Ishikawa (cell line): Measurements from ENCODE around the gene GJA4.

ENCODE experiments used
- CEBPB ChIP-seq: IDR thresholded peaks from 2 replicates; pipeline ENCODE4 v1.6.1; 2012
- CREB1 ChIP-seq: IDR thresholded peaks from 2 replicates; pipeline ENCODE4 v1.6.1; 2012; ENCODE audit warnings: low read depth
- EP300 ChIP-seq: IDR thresholded peaks from 2 replicates; pipeline ENCODE4 v1.6.1; 2012; ENCODE audit warnings: borderline replicate concordance
- FOXM1 ChIP-seq: IDR thresholded peaks from 2 replicates; pipeline ENCODE4 v1.6.1; 2012; ENCODE audit warnings: low read depth, borderline replicate concordance
- NFIC ChIP-seq: IDR thresholded peaks from 2 replicates; pipeline ENCODE4 v1.6.1; 2012
- RAD21 ChIP-seq: IDR thresholded peaks from 2 replicates; pipeline ENCODE4 v1.6.1; 2012; ENCODE audit warnings: low read depth
- TAF1 ChIP-seq: IDR thresholded peaks from 2 replicates; pipeline ENCODE4 v1.6.1; 2012; ENCODE audit warnings: low read depth, mild to moderate bottlenecking
- TEAD4 ChIP-seq: IDR thresholded peaks from 2 replicates; pipeline ENCODE4 v1.6.1; 2012
- YY1 ChIP-seq: IDR thresholded peaks from 2 replicates; pipeline ENCODE4 v1.6.1; 2012; ENCODE audit warnings: low read depth
- TF ChIP-seq, protein P1 (sequence below): IDR thresholded peaks from 2 replicates; pipeline ENCODE4 v1.6.1; 2012
- TF ChIP-seq, protein P2 (sequence below): IDR thresholded peaks from 2 replicates; pipeline ENCODE4 v1.6.1; 2012
- TF ChIP-seq, protein P3 (sequence below): IDR thresholded peaks from 2 replicates; pipeline ENCODE4 v1.6.1; 2012; ENCODE audit warnings: low read depth, mild to moderate bottlenecking

DNA sequence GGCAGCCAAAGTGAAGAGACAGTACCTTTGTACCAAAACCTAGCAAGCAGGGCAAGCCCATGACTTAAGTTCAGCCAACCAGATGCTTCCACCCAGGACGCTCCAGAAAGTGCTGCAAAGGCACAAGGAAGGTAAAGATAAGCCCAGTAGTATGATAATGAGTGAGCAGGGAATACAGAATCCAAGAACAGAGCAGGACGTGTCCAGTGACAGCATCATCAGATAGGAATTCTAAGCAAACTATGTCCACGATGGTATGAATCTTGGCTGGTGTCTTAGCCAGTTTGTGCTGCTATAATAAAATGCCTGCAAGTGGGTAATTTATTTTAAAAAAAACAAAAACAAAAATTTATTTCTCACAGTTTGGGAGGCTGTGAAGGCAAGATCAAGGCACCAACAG, 13.6 kb downstream of the GJA4 start:
- TF ChIP-seq YY1 (no peak), FOXM1 (no peak), EP300 (no peak), RAD21 (no peak), TAF1 (no peak), CEBPB (no peak), CREB1 (no peak), NFIC (no peak), TEAD4 (no peak)
- TF ChIP-seq, protein P1, sequence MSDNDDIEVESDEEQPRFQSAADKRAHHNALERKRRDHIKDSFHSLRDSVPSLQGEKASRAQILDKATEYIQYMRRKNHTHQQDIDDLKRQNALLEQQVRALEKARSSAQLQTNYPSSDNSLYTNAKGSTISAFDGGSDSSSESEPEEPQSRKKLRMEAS, result no peak
- TF ChIP-seq, protein P2, sequence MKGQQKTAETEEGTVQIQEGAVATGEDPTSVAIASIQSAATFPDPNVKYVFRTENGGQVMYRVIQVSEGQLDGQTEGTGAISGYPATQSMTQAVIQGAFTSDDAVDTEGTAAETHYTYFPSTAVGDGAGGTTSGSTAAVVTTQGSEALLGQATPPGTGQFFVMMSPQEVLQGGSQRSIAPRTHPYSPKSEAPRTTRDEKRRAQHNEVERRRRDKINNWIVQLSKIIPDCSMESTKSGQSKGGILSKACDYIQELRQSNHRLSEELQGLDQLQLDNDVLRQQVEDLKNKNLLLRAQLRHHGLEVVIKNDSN, result no peak
- TF ChIP-seq, protein P3, sequence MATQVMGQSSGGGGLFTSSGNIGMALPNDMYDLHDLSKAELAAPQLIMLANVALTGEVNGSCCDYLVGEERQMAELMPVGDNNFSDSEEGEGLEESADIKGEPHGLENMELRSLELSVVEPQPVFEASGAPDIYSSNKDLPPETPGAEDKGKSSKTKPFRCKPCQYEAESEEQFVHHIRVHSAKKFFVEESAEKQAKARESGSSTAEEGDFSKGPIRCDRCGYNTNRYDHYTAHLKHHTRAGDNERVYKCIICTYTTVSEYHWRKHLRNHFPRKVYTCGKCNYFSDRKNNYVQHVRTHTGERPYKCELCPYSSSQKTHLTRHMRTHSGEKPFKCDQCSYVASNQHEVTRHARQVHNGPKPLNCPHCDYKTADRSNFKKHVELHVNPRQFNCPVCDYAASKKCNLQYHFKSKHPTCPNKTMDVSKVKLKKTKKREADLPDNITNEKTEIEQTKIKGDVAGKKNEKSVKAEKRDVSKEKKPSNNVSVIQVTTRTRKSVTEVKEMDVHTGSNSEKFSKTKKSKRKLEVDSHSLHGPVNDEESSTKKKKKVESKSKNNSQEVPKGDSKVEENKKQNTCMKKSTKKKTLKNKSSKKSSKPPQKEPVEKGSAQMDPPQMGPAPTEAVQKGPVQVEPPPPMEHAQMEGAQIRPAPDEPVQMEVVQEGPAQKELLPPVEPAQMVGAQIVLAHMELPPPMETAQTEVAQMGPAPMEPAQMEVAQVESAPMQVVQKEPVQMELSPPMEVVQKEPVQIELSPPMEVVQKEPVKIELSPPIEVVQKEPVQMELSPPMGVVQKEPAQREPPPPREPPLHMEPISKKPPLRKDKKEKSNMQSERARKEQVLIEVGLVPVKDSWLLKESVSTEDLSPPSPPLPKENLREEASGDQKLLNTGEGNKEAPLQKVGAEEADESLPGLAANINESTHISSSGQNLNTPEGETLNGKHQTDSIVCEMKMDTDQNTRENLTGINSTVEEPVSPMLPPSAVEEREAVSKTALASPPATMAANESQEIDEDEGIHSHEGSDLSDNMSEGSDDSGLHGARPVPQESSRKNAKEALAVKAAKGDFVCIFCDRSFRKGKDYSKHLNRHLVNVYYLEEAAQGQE, result no peak
